Measurements from ENCODE around the gene A4GALT. TPM values are rescaled to one million over a fixed set of nuclear protein-coding genes. Genes with fewer than 3 reads are reported as not detected.
A peak's percentile ranks its signal among the peaks of the same experiment; 100 is the strongest.

A4GALT gene
- total and polyA plus RNA-seq, 10 of the 15 experiments (the other 5 are each of a cell fraction or from before 2014, with no cell fraction given) = 0.04 to 3.9 (median 2.3) TPM; not detected in 1

GRCh38 chr22:42769574-42770447 is 49.1 kb upstream of the A4GALT start (continued):
- TF ChIP-seq SUPT20H (IDR thresholded peaks at IDR 0.05; ENCODE audit: borderline replicate concordance, control insufficient read depth, low read depth, low read length) (no peak), EZH2 (IDR thresholded peaks at IDR 0.05; ENCODE audit: borderline replicate concordance, control insufficient read depth, low read depth, low read length) (no peak), SPI1 (IDR thresholded peaks at IDR 0.05; ENCODE audit: borderline replicate concordance, insufficient read depth, low read depth, low read length) (peak; percentile 99), MEF2B (IDR thresholded peaks at IDR 0.05; ENCODE audit: partially characterized antibody, poor library complexity, severe bottlenecking) (peak; percentile 56), YBX1 (IDR thresholded peaks at IDR 0.05) (no peak), KLF5 (IDR thresholded peaks at IDR 0.05; ENCODE audit: partially characterized antibody) (peak; percentile 81), NRF1 (conservative IDR thresholded peaks at IDR 0.05; ENCODE audit: low read depth, low read length) (no peak), STAT3 (IDR thresholded peaks at IDR 0.05; ENCODE audit: low read depth, low read length) (no peak), USF2 (IDR thresholded peaks at IDR 0.05; ENCODE audit: borderline replicate concordance, low read depth, low read length) (peak; percentile 25; the same call in 1 of the 2 replicates), NR2F1 (conservative IDR thresholded peaks at IDR 0.05) (peak; percentile 99), POLR2AphosphoS2 (IDR thresholded peaks at IDR 0.05; ENCODE audit: low read depth, low read length) (no peak), CBFB (IDR thresholded peaks at IDR 0.05; ENCODE audit: low read depth) (peak; percentile 92), POLR2A (IDR thresholded peaks at IDR 0.05; ENCODE audit: low read depth, low read length) (0 out of 2 replicates have a peak, but pooled peaks have one; percentile 23), CBX3 (IDR thresholded peaks at IDR 0.05; ENCODE audit: borderline replicate concordance, low read depth) (no peak), ZSCAN29 (IDR thresholded peaks at IDR 0.05) (0 out of 2 replicates have a peak, but pooled peaks have one; percentile 11), MAX (IDR thresholded peaks at IDR 0.05; ENCODE audit: low read depth, low read length) (peak; percentile 33; the same call in 1 of the 2 replicates), MTA3 (IDR thresholded peaks at IDR 0.05; ENCODE audit: borderline replicate concordance, low read length) (peak; percentile 93; the same call in 1 of the 2 replicates), GATAD2B (conservative IDR thresholded peaks at IDR 0.05; ENCODE audit: low read depth) (peak; percentile 99), ZZZ3 (IDR thresholded peaks at IDR 0.05; ENCODE audit: control insufficient read depth, insufficient read length, low read depth) (no peak)
- TF ChIP-seq, protein P1, sequence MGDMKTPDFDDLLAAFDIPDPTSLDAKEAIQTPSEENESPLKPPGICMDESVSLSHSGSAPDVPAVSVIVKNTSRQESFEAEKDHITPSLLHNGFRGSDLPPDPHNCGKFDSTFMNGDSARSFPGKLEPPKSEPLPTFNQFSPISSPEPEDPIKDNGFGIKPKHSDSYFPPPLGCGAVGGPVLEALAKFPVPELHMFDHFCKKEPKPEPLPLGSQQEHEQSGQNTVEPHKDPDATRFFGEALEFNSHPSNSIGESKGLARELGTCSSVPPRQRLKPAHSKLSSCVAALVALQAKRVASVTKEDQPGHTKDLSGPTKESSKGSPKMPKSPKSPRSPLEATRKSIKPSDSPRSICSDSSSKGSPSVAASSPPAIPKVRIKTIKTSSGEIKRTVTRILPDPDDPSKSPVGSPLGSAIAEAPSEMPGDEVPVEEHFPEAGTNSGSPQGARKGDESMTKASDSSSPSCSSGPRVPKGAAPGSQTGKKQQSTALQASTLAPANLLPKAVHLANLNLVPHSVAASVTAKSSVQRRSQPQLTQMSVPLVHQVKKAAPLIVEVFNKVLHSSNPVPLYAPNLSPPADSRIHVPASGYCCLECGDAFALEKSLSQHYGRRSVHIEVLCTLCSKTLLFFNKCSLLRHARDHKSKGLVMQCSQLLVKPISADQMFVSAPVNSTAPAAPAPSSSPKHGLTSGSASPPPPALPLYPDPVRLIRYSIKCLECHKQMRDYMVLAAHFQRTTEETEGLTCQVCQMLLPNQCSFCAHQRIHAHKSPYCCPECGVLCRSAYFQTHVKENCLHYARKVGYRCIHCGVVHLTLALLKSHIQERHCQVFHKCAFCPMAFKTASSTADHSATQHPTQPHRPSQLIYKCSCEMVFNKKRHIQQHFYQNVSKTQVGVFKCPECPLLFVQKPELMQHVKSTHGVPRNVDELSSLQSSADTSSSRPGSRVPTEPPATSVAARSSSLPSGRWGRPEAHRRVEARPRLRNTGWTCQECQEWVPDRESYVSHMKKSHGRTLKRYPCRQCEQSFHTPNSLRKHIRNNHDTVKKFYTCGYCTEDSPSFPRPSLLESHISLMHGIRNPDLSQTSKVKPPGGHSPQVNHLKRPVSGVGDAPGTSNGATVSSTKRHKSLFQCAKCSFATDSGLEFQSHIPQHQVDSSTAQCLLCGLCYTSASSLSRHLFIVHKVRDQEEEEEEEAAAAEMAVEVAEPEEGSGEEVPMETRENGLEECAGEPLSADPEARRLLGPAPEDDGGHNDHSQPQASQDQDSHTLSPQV (IDR thresholded peaks at IDR 0.05) = no peak
- TF ChIP-seq, protein P2, sequence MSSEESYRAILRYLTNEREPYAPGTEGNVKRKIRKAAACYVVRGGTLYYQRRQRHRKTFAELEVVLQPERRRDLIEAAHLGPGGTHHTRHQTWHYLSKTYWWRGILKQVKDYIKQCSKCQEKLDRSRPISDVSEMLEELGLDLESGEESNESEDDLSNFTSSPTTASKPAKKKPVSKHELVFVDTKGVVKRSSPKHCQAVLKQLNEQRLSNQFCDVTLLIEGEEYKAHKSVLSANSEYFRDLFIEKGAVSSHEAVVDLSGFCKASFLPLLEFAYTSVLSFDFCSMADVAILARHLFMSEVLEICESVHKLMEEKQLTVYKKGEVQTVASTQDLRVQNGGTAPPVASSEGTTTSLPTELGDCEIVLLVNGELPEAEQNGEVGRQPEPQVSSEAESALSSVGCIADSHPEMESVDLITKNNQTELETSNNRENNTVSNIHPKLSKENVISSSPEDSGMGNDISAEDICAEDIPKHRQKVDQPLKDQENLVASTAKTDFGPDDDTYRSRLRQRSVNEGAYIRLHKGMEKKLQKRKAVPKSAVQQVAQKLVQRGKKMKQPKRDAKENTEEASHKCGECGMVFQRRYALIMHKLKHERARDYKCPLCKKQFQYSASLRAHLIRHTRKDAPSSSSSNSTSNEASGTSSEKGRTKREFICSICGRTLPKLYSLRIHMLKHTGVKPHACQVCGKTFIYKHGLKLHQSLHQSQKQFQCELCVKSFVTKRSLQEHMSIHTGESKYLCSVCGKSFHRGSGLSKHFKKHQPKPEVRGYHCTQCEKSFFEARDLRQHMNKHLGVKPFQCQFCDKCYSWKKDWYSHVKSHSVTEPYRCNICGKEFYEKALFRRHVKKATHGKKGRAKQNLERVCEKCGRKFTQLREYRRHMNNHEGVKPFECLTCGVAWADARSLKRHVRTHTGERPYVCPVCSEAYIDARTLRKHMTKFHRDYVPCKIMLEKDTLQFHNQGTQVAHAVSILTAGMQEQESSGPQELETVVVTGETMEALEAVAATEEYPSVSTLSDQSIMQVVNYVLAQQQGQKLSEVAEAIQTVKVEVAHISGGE (CRISPR knock-in tag; IDR thresholded peaks at IDR 0.05) = no peak
